22Rv1 (cell line): Measurements from ENCODE around the gene GARNL3.

Source experiments
- H3K27ac ChIP-seq: fragments of 450-650 bp; 2 replicates; pipeline ENCODE4 v1.5.1; 2017
- ZFX ChIP-seq: fragments of 450-650 bp; IDR thresholded peaks from 2 replicates; pipeline ENCODE4 v1.6.1; 2017; ENCODE audit warnings: antibody characterized with exemption, borderline replicate concordance
- TF ChIP-seq, protein P1 (sequence below): fragments of 450-650 bp; IDR thresholded peaks from 2 replicates; pipeline ENCODE4 v1.5.1; 2017; ENCODE audit warnings: mild to moderate bottlenecking

GARNL3 gene

DNA sequence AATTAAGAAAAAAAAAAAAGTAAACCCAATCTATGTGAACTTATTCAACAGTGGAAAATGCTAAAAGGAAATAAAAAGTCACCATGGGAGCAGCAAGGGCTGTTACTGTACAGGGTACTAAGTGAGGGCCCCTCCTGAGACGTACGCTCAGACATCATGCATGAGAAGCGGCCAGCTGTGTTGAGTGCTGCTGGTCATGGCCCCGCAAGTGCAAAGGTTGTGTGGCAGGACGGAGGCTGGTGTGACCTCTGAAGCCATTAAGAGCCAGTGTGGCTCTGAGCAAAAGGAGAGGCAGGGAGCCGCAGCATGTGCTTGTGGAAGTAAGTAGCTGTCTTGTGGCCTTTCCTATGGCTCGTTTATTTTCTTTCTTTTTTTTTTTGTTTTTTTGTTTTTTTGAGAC is 156.5 kb downstream of the GARNL3 start:
- no peak overlapping the region for H3K27ac ChIP-seq
- TF ChIP-seq, protein P1, sequence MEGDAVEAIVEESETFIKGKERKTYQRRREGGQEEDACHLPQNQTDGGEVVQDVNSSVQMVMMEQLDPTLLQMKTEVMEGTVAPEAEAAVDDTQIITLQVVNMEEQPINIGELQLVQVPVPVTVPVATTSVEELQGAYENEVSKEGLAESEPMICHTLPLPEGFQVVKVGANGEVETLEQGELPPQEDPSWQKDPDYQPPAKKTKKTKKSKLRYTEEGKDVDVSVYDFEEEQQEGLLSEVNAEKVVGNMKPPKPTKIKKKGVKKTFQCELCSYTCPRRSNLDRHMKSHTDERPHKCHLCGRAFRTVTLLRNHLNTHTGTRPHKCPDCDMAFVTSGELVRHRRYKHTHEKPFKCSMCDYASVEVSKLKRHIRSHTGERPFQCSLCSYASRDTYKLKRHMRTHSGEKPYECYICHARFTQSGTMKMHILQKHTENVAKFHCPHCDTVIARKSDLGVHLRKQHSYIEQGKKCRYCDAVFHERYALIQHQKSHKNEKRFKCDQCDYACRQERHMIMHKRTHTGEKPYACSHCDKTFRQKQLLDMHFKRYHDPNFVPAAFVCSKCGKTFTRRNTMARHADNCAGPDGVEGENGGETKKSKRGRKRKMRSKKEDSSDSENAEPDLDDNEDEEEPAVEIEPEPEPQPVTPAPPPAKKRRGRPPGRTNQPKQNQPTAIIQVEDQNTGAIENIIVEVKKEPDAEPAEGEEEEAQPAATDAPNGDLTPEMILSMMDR = no peak
- TF ChIP-seq ZFX = no peak

DNA sequence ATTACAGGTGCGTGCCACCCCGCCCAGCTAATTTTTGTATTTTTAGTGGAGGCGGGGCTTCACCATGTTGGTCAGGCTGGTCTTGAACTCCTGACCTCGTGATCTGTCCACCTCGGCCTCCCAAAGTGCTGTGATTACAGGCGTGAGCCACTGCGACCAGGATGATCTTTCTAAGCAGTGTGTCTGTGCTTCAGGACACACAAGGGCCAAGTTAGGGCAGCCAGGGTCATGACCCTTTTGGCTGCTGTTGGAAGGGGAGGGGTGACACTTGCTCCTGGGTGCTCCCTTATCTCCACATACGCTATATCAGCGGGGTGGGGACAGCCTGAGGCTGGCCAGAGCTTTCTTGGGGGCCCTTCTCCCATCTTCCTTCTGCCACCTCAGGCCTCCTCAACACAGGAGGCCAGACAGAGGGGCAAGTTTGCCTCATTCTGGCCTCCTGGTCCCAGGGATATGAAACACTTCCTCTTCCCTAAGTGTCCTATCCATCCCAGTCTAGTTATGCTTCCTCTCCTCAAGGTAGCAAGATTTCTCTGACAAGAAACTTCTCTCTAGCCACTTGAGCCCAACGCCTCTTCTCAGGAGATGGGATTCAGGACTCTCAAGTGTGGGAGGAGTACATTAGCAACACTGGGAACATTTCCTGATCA is 157.7 kb downstream of the GARNL3 start:
- TF ChIP-seq, protein P1 = no peak
- no peak for TF ChIP-seq ZFX
- no peak overlapping the region; the same call in 1 of the 2 replicates for H3K27ac ChIP-seq

DNA sequence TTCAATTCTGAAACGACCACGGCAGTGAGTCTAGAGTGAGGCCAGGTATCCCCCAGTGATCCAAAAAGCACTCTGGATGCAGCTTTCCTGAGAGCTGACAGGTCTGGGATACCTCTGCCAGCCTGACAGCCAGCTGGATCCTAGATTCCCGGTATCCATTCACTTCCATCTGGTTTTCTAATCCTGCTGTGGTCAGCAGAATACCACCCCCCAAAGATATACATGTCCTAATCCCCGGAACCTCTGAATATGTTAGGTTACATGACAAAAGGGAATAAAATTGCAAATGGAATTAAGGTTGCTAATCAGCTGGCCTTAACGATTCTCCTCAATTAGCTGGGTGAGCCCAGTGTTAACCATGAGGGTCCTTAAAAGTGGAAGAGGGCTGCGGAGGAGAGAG is 158.2 kb downstream of the GARNL3 start:
- H3K27ac ChIP-seq = peak overlapping the region; percentile 89
- TF ChIP-seq, protein P1 = no peak
- no peak for TF ChIP-seq ZFX

DNA sequence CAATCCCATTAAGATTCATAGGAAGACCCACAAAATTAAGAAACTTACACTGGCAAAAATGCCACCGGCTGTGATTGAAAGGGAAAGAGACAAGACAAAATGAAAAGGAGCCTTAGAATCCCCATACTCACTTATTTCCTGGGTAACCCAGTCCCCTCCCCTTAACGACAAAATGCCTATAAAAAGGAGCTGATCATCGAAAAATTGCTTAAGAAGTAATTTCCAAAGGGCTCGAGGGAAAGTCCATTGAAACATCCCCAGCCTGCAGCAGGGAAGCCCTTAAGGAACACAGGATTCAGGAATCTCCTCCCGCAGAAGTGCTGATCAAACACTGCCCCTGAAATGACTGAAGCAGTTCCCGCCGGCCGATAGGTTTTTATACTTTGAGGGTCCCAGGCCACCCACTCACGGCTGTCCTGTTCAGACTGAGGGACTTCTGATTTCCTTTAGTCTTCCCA is 158.9 kb downstream of the GARNL3 start:
- peak overlapping the region; percentile 89 for H3K27ac ChIP-seq
- TF ChIP-seq ZFX = no peak
- TF ChIP-seq, protein P1 = no peak

DNA sequence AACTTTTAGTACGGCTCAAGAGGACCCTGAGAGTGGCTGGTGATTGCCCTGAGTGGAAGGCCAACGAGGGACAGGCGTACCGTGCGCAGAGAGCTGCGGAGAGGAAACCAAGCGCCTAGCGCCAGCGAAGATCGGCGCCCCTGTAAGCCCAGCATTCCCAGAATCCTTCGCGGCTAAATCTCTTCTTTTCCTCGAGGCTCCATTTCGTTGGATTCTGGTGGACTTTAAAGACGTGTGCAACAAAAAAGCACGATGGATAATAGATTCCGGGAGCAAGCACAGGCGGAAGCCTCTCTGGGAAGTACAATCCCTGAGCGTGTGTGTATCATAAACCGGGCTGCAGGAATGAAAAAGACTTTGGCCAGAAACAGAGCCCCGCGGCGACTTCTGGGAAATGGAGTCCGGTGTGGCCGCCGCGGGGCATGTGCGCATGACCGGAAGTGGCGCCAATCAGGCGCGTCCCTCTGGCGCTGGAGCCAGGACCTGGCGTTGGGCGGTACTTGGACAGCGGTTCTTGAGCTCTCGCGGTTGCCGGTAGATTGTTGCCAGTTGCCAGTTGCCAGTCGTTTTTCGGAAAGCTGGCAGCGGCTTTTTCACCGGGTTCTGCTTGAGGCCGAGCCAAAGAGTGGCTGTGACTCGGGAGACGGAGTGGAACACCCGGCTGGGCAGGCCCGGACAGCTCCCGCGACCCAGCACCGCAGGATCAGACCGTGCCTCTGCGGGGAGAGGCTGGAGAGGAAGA is 159.5 kb downstream of the GARNL3 start, which contains the start of gene ZNF79:
Gene ZNF79 (plus strand): TSS at position 449 of the 742 bp plus-strand sequence. CDS start 406 bp downstream, outside the sequence.
- peak within 1 kb of the TSS; percentile 89 for H3K27ac ChIP-seq
- TF ChIP-seq ZFX = no peak
- TF ChIP-seq, protein P1 = no peak

DNA sequence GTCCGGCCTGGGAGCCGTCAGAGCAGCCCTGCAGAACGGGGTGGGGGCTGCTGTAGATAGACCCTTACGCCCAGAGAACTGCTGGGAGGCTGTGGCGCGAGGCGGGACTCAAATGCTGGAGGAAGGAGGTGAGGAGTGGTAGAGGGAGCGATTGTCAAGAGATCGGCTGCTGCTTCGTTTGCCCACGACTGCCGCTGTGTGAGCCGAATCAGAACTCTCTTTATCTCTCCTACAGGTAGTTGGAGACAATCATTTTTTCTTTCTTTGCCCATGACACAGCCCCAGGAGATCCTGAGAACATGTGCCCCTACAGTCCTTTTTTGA is 160.1 kb downstream of the GARNL3 start:
- H3K27ac ChIP-seq = peak overlapping the region; percentile 89
- TF ChIP-seq ZFX = no peak
- TF ChIP-seq, protein P1 = peak; percentile 20; the same call in 1 of the 2 replicates

DNA sequence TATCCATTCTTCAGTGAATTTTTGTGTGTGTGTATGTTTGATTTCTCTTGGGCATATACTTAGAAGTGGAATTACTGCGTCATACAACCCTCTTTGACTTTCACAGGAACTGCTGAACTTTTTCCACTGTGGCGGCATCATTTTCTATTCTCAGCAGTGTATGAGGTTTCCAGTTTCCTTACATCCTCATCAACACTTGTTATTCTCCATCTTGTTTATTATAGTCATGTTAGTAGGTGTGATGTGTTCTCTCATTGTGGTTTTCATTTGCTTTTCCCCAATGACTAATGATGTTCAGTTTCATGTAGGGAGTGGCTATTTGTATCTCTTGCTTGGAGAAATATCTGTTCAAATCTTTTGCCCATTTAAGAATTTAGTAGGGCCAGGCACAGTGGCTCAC is 162.2 kb downstream of the GARNL3 start:
- TF ChIP-seq, protein P1 = no peak
- TF ChIP-seq ZFX = no peak
- H3K27ac ChIP-seq = no peak overlapping the region
